HG03575 (cell line): ENCODE measurements around the gene ZNF860.

Source experiments
- ATAC-seq: cut with Tn5 transposase; IDR thresholded peaks from one replicate; pipeline ENCODE4 v1.9.1; 2021; ENCODE audit not compliant: unreplicated experiment, insufficient number of reproducible peaks, low FRiP score; ENCODE audit errors: extremely low read depth

The ZNF860 gene

GRCh38 chr3:32022947-32023346 is 41.4 kb downstream of the ZNF860 start:
- ATAC-seq = no peak

GRCh38 chr3:32026593-32026992 is 45.0 kb downstream of the ZNF860 start:
- ATAC-seq = no peak

GRCh38 chr3:32037932-32038267 is 56.4 kb downstream of the ZNF860 start:
- ATAC-seq = no peak

- no peak for ATAC-seq
Observed at GRCh38 chr3:32041316-32041715, 59.8 kb downstream of the ZNF860 start.
